ENCODE data around the gene SPINT1.
"Not testable (repeated sequence)": the region's sequence is repeated elsewhere in the genome, so short reads cannot be mapped to it uniquely, and the experiment has no call there.

Gene SPINT1

GRCh38 chr15:40855706-40856234, 11.9 kb downstream of the SPINT1 start:
- no peak for DNase-seq (ENCODE audit: low read depth)
- H3K4me3 ChIP-seq (ENCODE audit: low read depth, low read length) = no peak overlapping the region
- TF ChIP-seq, protein P1, sequence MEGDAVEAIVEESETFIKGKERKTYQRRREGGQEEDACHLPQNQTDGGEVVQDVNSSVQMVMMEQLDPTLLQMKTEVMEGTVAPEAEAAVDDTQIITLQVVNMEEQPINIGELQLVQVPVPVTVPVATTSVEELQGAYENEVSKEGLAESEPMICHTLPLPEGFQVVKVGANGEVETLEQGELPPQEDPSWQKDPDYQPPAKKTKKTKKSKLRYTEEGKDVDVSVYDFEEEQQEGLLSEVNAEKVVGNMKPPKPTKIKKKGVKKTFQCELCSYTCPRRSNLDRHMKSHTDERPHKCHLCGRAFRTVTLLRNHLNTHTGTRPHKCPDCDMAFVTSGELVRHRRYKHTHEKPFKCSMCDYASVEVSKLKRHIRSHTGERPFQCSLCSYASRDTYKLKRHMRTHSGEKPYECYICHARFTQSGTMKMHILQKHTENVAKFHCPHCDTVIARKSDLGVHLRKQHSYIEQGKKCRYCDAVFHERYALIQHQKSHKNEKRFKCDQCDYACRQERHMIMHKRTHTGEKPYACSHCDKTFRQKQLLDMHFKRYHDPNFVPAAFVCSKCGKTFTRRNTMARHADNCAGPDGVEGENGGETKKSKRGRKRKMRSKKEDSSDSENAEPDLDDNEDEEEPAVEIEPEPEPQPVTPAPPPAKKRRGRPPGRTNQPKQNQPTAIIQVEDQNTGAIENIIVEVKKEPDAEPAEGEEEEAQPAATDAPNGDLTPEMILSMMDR (IDR thresholded peaks at IDR 0.05; ENCODE audit: low read depth, low read length, missing control alignments) = no peak
- in situ Hi-C loops (cut with HindIII; ENCODE audit: low sequenced_read_pairs) = no loop called here

DNA sequence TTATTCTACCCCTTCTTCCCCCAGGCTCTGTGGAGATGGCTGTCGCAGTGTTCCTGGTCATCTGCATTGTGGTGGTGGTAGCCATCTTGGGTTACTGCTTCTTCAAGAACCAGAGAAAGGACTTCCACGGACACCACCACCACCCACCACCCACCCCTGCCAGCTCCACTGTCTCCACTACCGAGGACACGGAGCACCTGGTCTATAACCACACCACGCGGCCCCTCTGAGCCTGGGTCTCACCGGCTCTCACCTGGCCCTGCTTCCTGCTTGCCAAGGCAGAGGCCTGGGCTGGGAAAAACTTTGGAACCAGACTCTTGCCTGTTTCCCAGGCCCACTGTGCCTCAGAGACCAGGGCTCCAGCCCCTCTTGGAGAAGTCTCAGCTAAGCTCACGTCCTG, 12.9 kb downstream of the SPINT1 start:
- no peak overlapping the region for H3K4me3 ChIP-seq (ENCODE audit: low read depth, low read length)
- in situ Hi-C loops (cut with HindIII; ENCODE audit: low sequenced_read_pairs) = no loop called here
- no peak for DNase-seq (ENCODE audit: low read depth)
- TF ChIP-seq, protein P1 (IDR thresholded peaks at IDR 0.05; ENCODE audit: low read depth, low read length, missing control alignments) = no peak

DNA sequence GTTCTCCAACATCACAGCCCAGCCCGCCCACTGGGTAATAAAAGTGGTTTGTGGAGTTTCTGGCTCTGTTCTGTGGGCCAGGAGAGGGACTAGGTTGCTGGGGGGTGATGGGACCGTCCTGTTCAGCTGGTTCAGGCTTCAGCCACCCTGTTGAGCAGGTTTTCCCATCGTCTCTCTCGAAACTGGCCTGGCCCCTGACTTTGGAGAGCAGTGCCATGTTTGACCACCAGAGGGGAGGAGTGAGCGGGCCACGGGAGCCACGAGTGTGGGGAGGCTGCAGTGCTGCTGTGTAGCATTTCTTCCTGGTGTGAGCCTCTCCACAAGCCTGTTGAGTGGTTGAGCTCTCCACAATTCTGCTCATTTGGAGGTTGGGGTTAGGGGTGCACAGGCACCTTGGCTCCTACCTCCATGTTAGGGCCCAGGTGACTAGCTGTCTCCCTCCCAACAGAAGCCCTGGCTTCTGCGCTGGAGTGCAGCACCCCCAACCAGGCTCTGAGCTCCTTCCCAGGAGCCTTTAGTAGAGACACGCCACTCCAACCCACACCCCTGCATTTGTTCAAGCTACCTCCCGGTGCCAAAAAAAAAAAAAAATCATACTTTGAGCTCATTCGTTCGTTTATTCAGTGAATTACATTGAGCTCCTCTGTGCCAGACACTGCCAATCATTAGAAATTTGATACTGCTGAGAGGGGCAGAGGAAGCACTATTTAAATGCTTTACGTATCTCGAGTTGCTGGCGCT, 13.9 kb downstream of the SPINT1 start:
- no peak overlapping the region for H3K4me3 ChIP-seq (ENCODE audit: low read depth, low read length)
- TF ChIP-seq, protein P1 (IDR thresholded peaks at IDR 0.05; ENCODE audit: low read depth, low read length, missing control alignments) = peak; percentile 99
- peak; percentile 29 for DNase-seq (ENCODE audit: low read depth)
- in situ Hi-C loops (cut with HindIII; ENCODE audit: low sequenced_read_pairs) = no loop called here

GRCh38 chr15:40858706-40859105, 14.9 kb downstream of the SPINT1 start:
- TF ChIP-seq, protein P1 (IDR thresholded peaks at IDR 0.05; ENCODE audit: low read depth, low read length, missing control alignments) = no peak
- no peak overlapping the region for H3K4me3 ChIP-seq (ENCODE audit: low read depth, low read length)
- in situ Hi-C loops (cut with HindIII; ENCODE audit: low sequenced_read_pairs) = no loop called here
- DNase-seq (ENCODE audit: low read depth) = no peak

GRCh38 chr15:40859206-40859851, 15.5 kb downstream of the SPINT1 start:
- H3K4me3 ChIP-seq (ENCODE audit: low read depth, low read length) = no peak overlapping the region
- TF ChIP-seq, protein P1 (IDR thresholded peaks at IDR 0.05; ENCODE audit: low read depth, low read length, missing control alignments) = peak; percentile 85
- in situ Hi-C loops (cut with HindIII; ENCODE audit: low sequenced_read_pairs) = no loop called here
- DNase-seq (ENCODE audit: low read depth) = peak; percentile 50

GRCh38 chr15:40861147-40861546, 17.3 kb downstream of the SPINT1 start:
- in situ Hi-C loops (cut with HindIII; ENCODE audit: low sequenced_read_pairs); H3K4me3 ChIP-seq (ENCODE audit: low read depth, low read length); DNase-seq (ENCODE audit: low read depth): not testable (repeated sequence)
